HCT116 (cell line): ENCODE data around the gene PFKFB3. TPM values are rescaled to one million over a fixed set of nuclear protein-coding genes. Genes with fewer than 3 reads are reported as not detected.

Experiments used
- ATAC-seq: fragments of 200-7000 bp; cut with Tn5 transposase; 2 replicates; pipeline ENCODE4 v1.9.1; 2020; ENCODE audit warnings: mild to moderate bottlenecking, moderate library complexity
- BruUV-seq: library from RNA; stranded (reverse); fragments of 400-500 nt; replicated peaks from 2 replicates; lab custom pipeline; 2021; lab: Mats Ljungman, UMichigan
- CTCF ChIA-PET: fragments of 300-600 bp; sonication (Branson Sonifier 250); formaldehyde crosslinking; loops from one replicate; lab custom pipeline; 2021; ENCODE audit warnings: antibody characterized with exemption; lab: Charles Lee
- POLR2A ChIA-PET: fragments of 300-600, 350-600 bp; sonication (Branson Sonifier 250); formaldehyde crosslinking; loops from one replicate; lab custom pipeline; 2021; ENCODE audit warnings: antibody characterized with exemption; lab: Charles Lee
- RAD21 ChIA-PET, 2 experiments: fragments of 300-600 bp; sonication (Branson Sonifier 250); formaldehyde crosslinking; loops; one replicate each; lab custom pipeline; 2023; ENCODE audit warnings: low total read pairs in 2 of 2; ENCODE audit not compliant: uncharacterized antibody in 2 of 2, unreplicated experiment in 2 of 2, low non-redundant PET in 1 of 2; lab: Charles Lee
- DNase-seq: peaks from one replicate; pipeline ENCODE4 v3.0.0-alpha.2; 2010; ENCODE audit warnings: low read depth, low spot score
- H2AFZ ChIP-seq: fragments of 200-600 bp; shearing (Covaris generic), sonication (generic); 2 replicates; pipeline ENCODE4 v1.6.1; 2017; ENCODE audit warnings: low read depth, mixed run types, mixed read lengths, antibody characterized with exemption, low read length; ENCODE audit not compliant: poor library complexity, severe bottlenecking
- H3K27ac ChIP-seq: 2 replicates; pipeline ENCODE4 v1.5.1; 2012; ENCODE audit warnings: low read depth, low read length
- H3K27me3 ChIP-seq: fragments of 200-600 bp; sonication (generic); 2 replicates; pipeline ENCODE4 v1.6.1; 2016; ENCODE audit warnings: mixed run types, low read length, mixed read lengths; ENCODE audit not compliant: insufficient read depth
- H3K36me3 ChIP-seq, 2 experiments: fragments of 200-500 bp in 1 of 2; fragments of 200-600 bp in 1 of 2; sonication (Bioruptor generic) in 1 of 2; sonication (generic) in 1 of 2; 2 replicates each; pipeline versions ENCODE4 v1.5.1 to v1.6.1; 2014 to 2016; ENCODE audit warnings: low read length in 2 of 2, inconsistent platforms in 1 of 2, mixed read lengths in 1 of 2, mixed run types in 1 of 2; ENCODE audit not compliant: insufficient read depth in 2 of 2, control insufficient read depth in 1 of 2
- H3K4me1 ChIP-seq, 2 experiments: fragments of 200-600 bp in 1 of 2; sonication (generic) in 1 of 2; 2 replicates each; pipeline versions ENCODE4 v1.5.1 to v1.6.1; 2012 to 2017; ENCODE audit warnings: low read length in 2 of 2, inconsistent platforms in 1 of 2, mild to moderate bottlenecking in 1 of 2, mixed read lengths in 1 of 2, mixed run types in 1 of 2, moderate library complexity in 1 of 2; ENCODE audit not compliant: insufficient read depth in 2 of 2, control insufficient read depth in 1 of 2
- H3K4me2 ChIP-seq: fragments of 200-600 bp; sonication (generic); 2 replicates; pipeline ENCODE4 v1.6.1; 2017; ENCODE audit warnings: mixed run types, low read length, mixed read lengths
- H3K4me3 ChIP-seq, 2 experiments: fragments of 200-600 bp in 1 of 2; sonication (generic) in 1 of 2; replicated peaks in 1 of 2; 2 replicates each; pipeline ENCODE4 v1.5.1; 2011 to 2016; ENCODE audit warnings: low read length in 2 of 2, control low read depth in 1 of 2, low read depth in 1 of 2, mild to moderate bottlenecking in 1 of 2, mixed read lengths in 1 of 2, mixed run types in 1 of 2
- H3K79me2 ChIP-seq: fragments of 200-600 bp; sonication (generic); 2 replicates; pipeline ENCODE4 v1.6.1; 2017; ENCODE audit warnings: mild to moderate bottlenecking, mixed run types, low read length, moderate library complexity, mixed read lengths; ENCODE audit not compliant: insufficient read depth
- H3K9ac ChIP-seq: fragments of 200-600 bp; sonication (generic); 2 replicates; pipeline ENCODE4 v1.6.1; 2016; ENCODE audit warnings: low read length, mixed read lengths
- H3K9me2 ChIP-seq: fragments of 200-600 bp; sonication (generic), shearing (Covaris generic); 2 replicates; pipeline ENCODE4 v1.6.1; 2017; ENCODE audit warnings: mixed run types, mild to moderate bottlenecking, moderate library complexity; ENCODE audit not compliant: insufficient read depth
- H3K9me3 ChIP-seq, 2 experiments: fragments of 200-500 bp in 1 of 2; fragments of 200-600 bp in 1 of 2; sonication (Bioruptor generic) in 1 of 2; sonication (generic) in 1 of 2; 2 replicates each; pipeline ENCODE4 v1.6.1; 2014 to 2017; ENCODE audit warnings: low read length in 2 of 2, mixed read lengths in 2 of 2, inconsistent platforms in 1 of 2, low read depth in 1 of 2, mild to moderate bottlenecking in 1 of 2, mixed run types in 1 of 2, moderate library complexity in 1 of 2; ENCODE audit not compliant: control insufficient read depth in 1 of 2, insufficient read depth in 1 of 2
- H4K20me1 ChIP-seq: fragments of 200-600 bp; sonication (generic), shearing (Covaris generic); 2 replicates; pipeline ENCODE4 v1.6.1; 2017; ENCODE audit warnings: mixed run types, mild to moderate bottlenecking, moderate library complexity; ENCODE audit not compliant: insufficient read depth
- CTCF ChIP-seq, 3 experiments: fragments of 200-600 bp in 1 of 3; sonication (generic) in 1 of 3; IDR thresholded peaks in 2 of 3; conservative IDR thresholded peaks in 1 of 3; 2 replicates each; pipeline ENCODE4 v1.5.1; 2012 to 2017; ENCODE audit warnings: low read depth in 2 of 3, low read length in 2 of 3, antibody characterized with exemption in 1 of 3, borderline replicate concordance in 1 of 3, control low read depth in 1 of 3, mild to moderate bottlenecking in 1 of 3, mixed read lengths in 1 of 3, mixed run types in 1 of 3, moderate library complexity in 1 of 3; ENCODE audit not compliant: insufficient read depth in 1 of 3
- EGR1 ChIP-seq: IDR thresholded peaks from 2 replicates; pipeline ENCODE4 v1.6.1; 2012; ENCODE audit warnings: low read depth
- EZH2 ChIP-seq: fragments of 200-600 bp; sonication (generic); IDR thresholded peaks from 2 replicates; pipeline ENCODE4 v1.6.1; 2017; ENCODE audit warnings: antibody characterized with exemption, mixed run types
- EZH2phosphoT487 ChIP-seq: fragments of 200-600 bp; IDR thresholded peaks from 2 replicates; pipeline ENCODE4 v1.6.1; 2018; ENCODE audit warnings: antibody characterized with exemption, borderline replicate concordance
- FOSL1 ChIP-seq: IDR thresholded peaks from 2 replicates; pipeline ENCODE4 v1.6.1; 2012; ENCODE audit warnings: low read depth
- RAD21 ChIP-seq: IDR thresholded peaks from 2 replicates; pipeline ENCODE4 v1.6.1; 2012; ENCODE audit warnings: low read depth, mild to moderate bottlenecking
- REST ChIP-seq: IDR thresholded peaks from 2 replicates; pipeline ENCODE4 v1.6.1; 2012; ENCODE audit warnings: low read depth
- SIN3A ChIP-seq: IDR thresholded peaks from 2 replicates; pipeline ENCODE4 v1.6.1; 2012; ENCODE audit warnings: low read depth
- SP1 ChIP-seq: IDR thresholded peaks from 2 replicates; pipeline ENCODE4 v1.6.1; 2012; ENCODE audit warnings: low read depth
- SRF ChIP-seq: IDR thresholded peaks from 2 replicates; pipeline ENCODE4 v1.6.1; 2012; ENCODE audit warnings: low read depth
- TCF7L2 ChIP-seq: IDR thresholded peaks from 2 replicates; pipeline ENCODE4 v1.7.0; 2011; ENCODE audit warnings: borderline replicate concordance, inconsistent platforms; ENCODE audit not compliant: insufficient read depth, insufficient read length; ENCODE audit errors: extremely low read depth
- intact Hi-C: fragments of 100-400 bp; cut with micrococcal nuclease; formaldehyde crosslinking; loops from 2 replicates; pipeline ENCODE4 v1.10.0; 2022
- total RNA-seq: library from RNA; stranded (reverse); gene quantifications from one replicate; pipeline ENCODE4 v1.2.1, GENCODE V29; 2021; ENCODE audit not compliant: unreplicated experiment
- TF ChIP-seq, protein P1 (sequence below): IDR thresholded peaks from 2 replicates; pipeline ENCODE4 v1.6.1; 2012
- TF ChIP-seq, protein P2 (sequence below): IDR thresholded peaks from 2 replicates; pipeline ENCODE4 v1.6.1; 2011; ENCODE audit warnings: mild to moderate bottlenecking, low read length, moderate library complexity; ENCODE audit not compliant: insufficient replicate concordance; ENCODE audit errors: extremely low read depth

The PFKFB3 gene
- total RNA-seq, 1 experiment from 2014 or later: 50.8 TPM

- CTCF ChIA-PET: no interaction called here
- Histone ChIP-seq H3K9ac (no peak overlapping the region), H3K4me3 (no peak overlapping the region), H3K4me2 (no peak overlapping the region), H3K36me3 (peaks cover 8 to 13% of the 10 kb centered on the region in 2 experiments; a peak in 3 of 4 replicates), H3K9me2 (no peaks in the 10 kb centered on the region), H4K20me1 (no peaks in the 10 kb centered on the region), H3K79me2 (no peaks in the 10 kb centered on the region), H3K4me1 (peaks cover under 1 to 4% of the 10 kb centered on the region in 2 experiments), H2AFZ (no peak overlapping the region), H3K27me3 (no peaks in the 10 kb centered on the region), H3K27ac (no peak overlapping the region), H3K9me3 (no peaks in the 10 kb centered on the region)
- TF ChIP-seq SP1 (no peak), RAD21 (no peak), CTCF (IDR thresholded peaks at IDR 0.05 in 2 of 3, conservative IDR thresholded peaks at IDR 0.05 in 1 of 3; ENCODE audit: borderline replicate concordance in 1 of 3, insufficient read depth in 1 of 3, low read depth in 2 of 3, low read length in 2 of 3) (no peak), REST (no peak), SRF (no peak), EZH2phosphoT487 (no peak), FOSL1 (no peak), EGR1 (no peak), EZH2 (no peak), TCF7L2 (no peak), SIN3A (no peak)
- TF ChIP-seq, protein P1, sequence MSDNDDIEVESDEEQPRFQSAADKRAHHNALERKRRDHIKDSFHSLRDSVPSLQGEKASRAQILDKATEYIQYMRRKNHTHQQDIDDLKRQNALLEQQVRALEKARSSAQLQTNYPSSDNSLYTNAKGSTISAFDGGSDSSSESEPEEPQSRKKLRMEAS: no peak
- TF ChIP-seq, protein P2, sequence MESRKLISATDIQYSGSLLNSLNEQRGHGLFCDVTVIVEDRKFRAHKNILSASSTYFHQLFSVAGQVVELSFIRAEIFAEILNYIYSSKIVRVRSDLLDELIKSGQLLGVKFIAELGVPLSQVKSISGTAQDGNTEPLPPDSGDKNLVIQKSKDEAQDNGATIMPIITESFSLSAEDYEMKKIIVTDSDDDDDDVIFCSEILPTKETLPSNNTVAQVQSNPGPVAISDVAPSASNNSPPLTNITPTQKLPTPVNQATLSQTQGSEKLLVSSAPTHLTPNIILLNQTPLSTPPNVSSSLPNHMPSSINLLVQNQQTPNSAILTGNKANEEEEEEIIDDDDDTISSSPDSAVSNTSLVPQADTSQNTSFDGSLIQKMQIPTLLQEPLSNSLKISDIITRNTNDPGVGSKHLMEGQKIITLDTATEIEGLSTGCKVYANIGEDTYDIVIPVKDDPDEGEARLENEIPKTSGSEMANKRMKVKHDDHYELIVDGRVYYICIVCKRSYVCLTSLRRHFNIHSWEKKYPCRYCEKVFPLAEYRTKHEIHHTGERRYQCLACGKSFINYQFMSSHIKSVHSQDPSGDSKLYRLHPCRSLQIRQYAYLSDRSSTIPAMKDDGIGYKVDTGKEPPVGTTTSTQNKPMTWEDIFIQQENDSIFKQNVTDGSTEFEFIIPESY: no peak
- ATAC-seq (no peak), DNase-seq (no peak)
- intact Hi-C loops: no loop called here
- BruUV-seq: no TSS peak
- POLR2A ChIA-PET: no interaction called here
- RAD21 ChIA-PET: no interaction called here
Measured at GRCh38 chr10:6233725-6234277, 31.1 kb downstream of the PFKFB3 start.
